Measurements from ENCODE around the gene SUDS3.

Gene SUDS3

GRCh38 chr12:118429688-118430383, 53.5 kb downstream of the SUDS3 start:
- Histone ChIP-seq H3K4me3 (no peak overlapping the region), H3K36me3 (ENCODE audit: insufficient read depth, low read length) (no peaks in the 10 kb centered on the region), H3K27ac (no peak overlapping the region), H3K9ac (ENCODE audit: insufficient read length) (no peak overlapping the region), H3K9me3 (ENCODE audit: low read depth, low read length) (no peaks in the 10 kb centered on the region)
- no peak for DNase-seq (ENCODE audit: low read depth, low spot score)
- TF ChIP-seq FOXP2 (optimal IDR thresholded peaks at IDR 0.05; ENCODE audit: control extremely low read depth, extremely low read length, insufficient read depth) (no peak), POLR2AphosphoS5 (IDR thresholded peaks at IDR 0.05; ENCODE audit: borderline replicate concordance, low read depth, low read length) (no peak), EZH2 (IDR thresholded peaks at IDR 0.05) (no peak)

- H3K9ac ChIP-seq (ENCODE audit: insufficient read length): no peak overlapping the region
- H3K36me3 ChIP-seq (ENCODE audit: insufficient read depth, low read length): no peaks in the 10 kb centered on the region
- H3K9me3 ChIP-seq (ENCODE audit: low read depth, low read length): no peaks in the 10 kb centered on the region
- no peak overlapping the region for H3K4me3 ChIP-seq
- no peak overlapping the region for H3K27ac ChIP-seq
- no peak for DNase-seq (ENCODE audit: low read depth, low spot score)
- TF ChIP-seq POLR2AphosphoS5 (IDR thresholded peaks at IDR 0.05; ENCODE audit: borderline replicate concordance, low read depth, low read length): no peak
- no peak for TF ChIP-seq FOXP2 (optimal IDR thresholded peaks at IDR 0.05; ENCODE audit: control extremely low read depth, extremely low read length, insufficient read depth)
- no peak for TF ChIP-seq EZH2 (IDR thresholded peaks at IDR 0.05)
These were observed 54.2 kb downstream of the SUDS3 start for GRCh38 chr12:118430516-118430915.

- TF ChIP-seq POLR2AphosphoS5 (IDR thresholded peaks at IDR 0.05; ENCODE audit: borderline replicate concordance, low read depth, low read length): no peak
- TF ChIP-seq EZH2 (IDR thresholded peaks at IDR 0.05): no peak
- TF ChIP-seq FOXP2 (optimal IDR thresholded peaks at IDR 0.05; ENCODE audit: control extremely low read depth, extremely low read length, insufficient read depth): no peak
- Histone ChIP-seq H3K9ac (ENCODE audit: insufficient read length) (no peak overlapping the region), H3K9me3 (ENCODE audit: low read depth, low read length) (no peaks in the 10 kb centered on the region), H3K36me3 (ENCODE audit: insufficient read depth, low read length) (no peaks in the 10 kb centered on the region), H3K27ac (no peak overlapping the region), H3K4me3 (no peak overlapping the region)
- DNase-seq (ENCODE audit: low read depth, low spot score): no peak
These were observed 56.6 kb downstream of the SUDS3 start for GRCh38 chr12:118432812-118433545.

- no peak overlapping the region for H3K9ac ChIP-seq (ENCODE audit: insufficient read length)
- H3K36me3 ChIP-seq (ENCODE audit: insufficient read depth, low read length): no peaks in the 10 kb centered on the region
- H3K27ac ChIP-seq: no peak overlapping the region
- no peaks in the 10 kb centered on the region for H3K9me3 ChIP-seq (ENCODE audit: low read depth, low read length)
- TF ChIP-seq EZH2 (IDR thresholded peaks at IDR 0.05) (no peak), POLR2AphosphoS5 (IDR thresholded peaks at IDR 0.05; ENCODE audit: borderline replicate concordance, low read depth, low read length) (no peak), FOXP2 (optimal IDR thresholded peaks at IDR 0.05; ENCODE audit: control extremely low read depth, extremely low read length, insufficient read depth) (no peak)
- no peak overlapping the region for H3K4me3 ChIP-seq
- DNase-seq (ENCODE audit: low read depth, low spot score): no peak
These were observed 59.8 kb downstream of the SUDS3 start for GRCh38 chr12:118436002-118436730.

GRCh38 chr12:118436986-118437385, 60.6 kb downstream of the SUDS3 start:
- H3K9ac ChIP-seq (ENCODE audit: insufficient read length): no peak overlapping the region
- H3K27ac ChIP-seq: no peak overlapping the region
- no peak overlapping the region for H3K4me3 ChIP-seq
- no peaks in the 10 kb centered on the region for H3K36me3 ChIP-seq (ENCODE audit: insufficient read depth, low read length)
- no peak for DNase-seq (ENCODE audit: low read depth, low spot score)
- no peak for TF ChIP-seq EZH2 (IDR thresholded peaks at IDR 0.05)
- no peak for TF ChIP-seq POLR2AphosphoS5 (IDR thresholded peaks at IDR 0.05; ENCODE audit: borderline replicate concordance, low read depth, low read length)
- no peak for TF ChIP-seq FOXP2 (optimal IDR thresholded peaks at IDR 0.05; ENCODE audit: control extremely low read depth, extremely low read length, insufficient read depth)
- no peaks in the 10 kb centered on the region for H3K9me3 ChIP-seq (ENCODE audit: low read depth, low read length)

- Histone ChIP-seq H3K4me3 (no peak overlapping the region), H3K36me3 (ENCODE audit: insufficient read depth, low read length) (no peaks in the 10 kb centered on the region), H3K9ac (ENCODE audit: insufficient read length) (no peak overlapping the region), H3K27ac (no peak overlapping the region), H3K9me3 (ENCODE audit: low read depth, low read length) (no peaks in the 10 kb centered on the region)
- TF ChIP-seq FOXP2 (optimal IDR thresholded peaks at IDR 0.05; ENCODE audit: control extremely low read depth, extremely low read length, insufficient read depth) (no peak), POLR2AphosphoS5 (IDR thresholded peaks at IDR 0.05; ENCODE audit: borderline replicate concordance, low read depth, low read length) (no peak), EZH2 (IDR thresholded peaks at IDR 0.05) (no peak)
- DNase-seq (ENCODE audit: low read depth, low spot score): no peak
These were observed 62.7 kb downstream of the SUDS3 start for GRCh38 chr12:118439068-118439467.

- no peaks in the 10 kb centered on the region for H3K36me3 ChIP-seq (ENCODE audit: insufficient read depth, low read length)
- H3K9ac ChIP-seq (ENCODE audit: insufficient read length): no peak overlapping the region
- no peak for DNase-seq (ENCODE audit: low read depth, low spot score)
- H3K9me3 ChIP-seq (ENCODE audit: low read depth, low read length): no peaks in the 10 kb centered on the region
- no peak overlapping the region for H3K27ac ChIP-seq
- TF ChIP-seq FOXP2 (optimal IDR thresholded peaks at IDR 0.05; ENCODE audit: control extremely low read depth, extremely low read length, insufficient read depth) (no peak), POLR2AphosphoS5 (IDR thresholded peaks at IDR 0.05; ENCODE audit: borderline replicate concordance, low read depth, low read length) (no peak), EZH2 (IDR thresholded peaks at IDR 0.05) (no peak)
- no peak overlapping the region for H3K4me3 ChIP-seq
These were observed 69.9 kb downstream of the SUDS3 start for GRCh38 chr12:118446247-118446646.

GRCh38 chr12:118447181-118447580, 70.8 kb downstream of the SUDS3 start:
- Histone ChIP-seq H3K9me3 (ENCODE audit: low read depth, low read length) (no peaks in the 10 kb centered on the region), H3K27ac (no peak overlapping the region), H3K36me3 (ENCODE audit: insufficient read depth, low read length) (no peaks in the 10 kb centered on the region), H3K4me3 (no peak overlapping the region), H3K9ac (ENCODE audit: insufficient read length) (no peak overlapping the region)
- no peak for DNase-seq (ENCODE audit: low read depth, low spot score)
- TF ChIP-seq FOXP2 (optimal IDR thresholded peaks at IDR 0.05; ENCODE audit: control extremely low read depth, extremely low read length, insufficient read depth) (no peak), EZH2 (IDR thresholded peaks at IDR 0.05) (no peak), POLR2AphosphoS5 (IDR thresholded peaks at IDR 0.05; ENCODE audit: borderline replicate concordance, low read depth, low read length) (no peak)
